Neural progenitor cell (in vitro differentiated cells): ENCODE data around the gene HCFC2. TPM values are rescaled to one million over a fixed set of nuclear protein-coding genes. Genes with fewer than 3 reads are reported as not detected.

Experiments used
- DNase-seq: peaks from one replicate; pipeline ENCODE4 v3.0.0-alpha.2; 2016; ENCODE audit warnings: low spot score
- H2AFZ ChIP-seq: fragments of 200-600 bp; sonication (generic); replicated peaks from 2 replicates; pipeline ENCODE4 v1.6.1; 2016; ENCODE audit warnings: antibody characterized with exemption
- H3F3A ChIP-seq: fragments of 200-600 bp; sonication (generic); 2 replicates; pipeline ENCODE4 v1.6.1; 2016; ENCODE audit warnings: antibody characterized with exemption, low read depth
- H3K27ac ChIP-seq: fragments of 200-600 bp; sonication (generic); 2 replicates; pipeline ENCODE4 v1.5.1; 2016; ENCODE audit warnings: mild to moderate bottlenecking
- H3K27me3 ChIP-seq: fragments of 200-600 bp; sonication (generic); 2 replicates; pipeline ENCODE4 v1.6.1; 2016; ENCODE audit warnings: mild to moderate bottlenecking, moderate library complexity
- H3K36me3 ChIP-seq: fragments of 200-600 bp; sonication (generic); 2 replicates; pipeline ENCODE4 v1.5.1; 2016
- H3K4me1 ChIP-seq: fragments of 200-600 bp; sonication (generic); 2 replicates; pipeline ENCODE4 v1.6.1; 2016; ENCODE audit warnings: mixed run types
- H3K4me2 ChIP-seq: fragments of 200-600 bp; sonication (generic); 2 replicates; pipeline ENCODE4 v1.6.1; 2016
- H3K4me3 ChIP-seq: fragments of 200-600 bp; sonication (generic); 2 replicates; pipeline ENCODE4 v1.5.1; 2016
- H3K79me2 ChIP-seq: fragments of 200-600 bp; sonication (generic); 2 replicates; pipeline ENCODE4 v1.6.1; 2016; ENCODE audit warnings: low read depth
- H3K9ac ChIP-seq: fragments of 200-600 bp; sonication (generic); 2 replicates; pipeline ENCODE4 v1.6.1; 2016
- H3K9me3 ChIP-seq: fragments of 200-600 bp; sonication (generic); 2 replicates; pipeline ENCODE4 v1.5.1; 2016; ENCODE audit warnings: low read depth
- H4K20me1 ChIP-seq: fragments of 200-600 bp; sonication (generic); 2 replicates; pipeline ENCODE4 v1.6.1; 2016; ENCODE audit warnings: low read depth
- H3K27ac Mint-ChIP-seq: 3 replicates; pipeline ENCODE4 v1.8.0; 2021; ENCODE audit warnings: mixed read lengths
- H3K27me3 Mint-ChIP-seq: 2 replicates; pipeline ENCODE4 v1.8.0; 2022; ENCODE audit warnings: low read depth, mild to moderate bottlenecking, inconsistent platforms, moderate library complexity, mixed read lengths; ENCODE audit not compliant: insufficient read depth
- H3K36me3 Mint-ChIP-seq: 3 replicates; pipeline ENCODE4 v1.8.0; 2021; ENCODE audit warnings: mixed read lengths
- H3K4me1 Mint-ChIP-seq: 3 replicates; pipeline ENCODE4 v1.8.0; 2021; ENCODE audit warnings: mixed read lengths
- H3K4me3 Mint-ChIP-seq: 3 replicates; pipeline ENCODE4 v1.8.0; 2021; ENCODE audit warnings: mild to moderate bottlenecking, moderate library complexity, mixed read lengths
- H3K9me3 Mint-ChIP-seq: 3 replicates; pipeline ENCODE4 v1.8.0; 2020; ENCODE audit warnings: mixed read lengths
- EZH2 ChIP-seq: fragments of 200-600 bp; sonication (generic); IDR thresholded peaks from 2 replicates; pipeline ENCODE4 v1.6.1; 2017; ENCODE audit warnings: antibody characterized with exemption, mild to moderate bottlenecking, moderate library complexity
- EZH2phosphoT487 ChIP-seq: fragments of 200-600 bp; sonication (generic); IDR thresholded peaks from 2 replicates; pipeline ENCODE4 v1.6.1; 2017; ENCODE audit warnings: antibody characterized with exemption
- total RNA-seq: library from RNA; depleted of rRNA; stranded (reverse); fragments of >200 nt; gene quantifications from 2 replicates; pipeline ENCODE4 v1.2.3, GENCODE V29; 2015; ENCODE audit warnings: low replicate concordance
- TF ChIP-seq, protein P1 (sequence below): fragments of 200-600 bp; sonication (generic); IDR thresholded peaks from 2 replicates; pipeline ENCODE4 v1.5.1; 2017; ENCODE audit warnings: antibody characterized with exemption, mild to moderate bottlenecking

The HCFC2 gene
- total RNA-seq, 1 donor from 2014 or later = 4.6 TPM

GRCh38 chr12:104133321-104133720 is 69.0 kb downstream of the HCFC2 start:
- Mint-ChIP-seq H3K27ac (no peak overlapping the region), H3K4me3 (no peak overlapping the region), H3K9me3 (no peaks in the 10 kb centered on the region), H3K4me1 (peaks cover 21% of the 10 kb centered on the region), H3K36me3 (peaks cover 14% of the 10 kb centered on the region), H3K27me3 (peaks cover 3% of the 10 kb centered on the region)
- H3K27me3 ChIP-seq = no peaks in the 10 kb centered on the region
- peaks cover 9% of the 10 kb centered on the region for H3K36me3 ChIP-seq
- H3K9me3 ChIP-seq = no peaks in the 10 kb centered on the region
- no peak overlapping the region for H3K4me2 ChIP-seq
- H3F3A ChIP-seq = peaks cover 9% of the 10 kb centered on the region
- no peak overlapping the region for H3K9ac ChIP-seq
- TF ChIP-seq EZH2phosphoT487 (no peak), EZH2 (no peak)
- TF ChIP-seq, protein P1, sequence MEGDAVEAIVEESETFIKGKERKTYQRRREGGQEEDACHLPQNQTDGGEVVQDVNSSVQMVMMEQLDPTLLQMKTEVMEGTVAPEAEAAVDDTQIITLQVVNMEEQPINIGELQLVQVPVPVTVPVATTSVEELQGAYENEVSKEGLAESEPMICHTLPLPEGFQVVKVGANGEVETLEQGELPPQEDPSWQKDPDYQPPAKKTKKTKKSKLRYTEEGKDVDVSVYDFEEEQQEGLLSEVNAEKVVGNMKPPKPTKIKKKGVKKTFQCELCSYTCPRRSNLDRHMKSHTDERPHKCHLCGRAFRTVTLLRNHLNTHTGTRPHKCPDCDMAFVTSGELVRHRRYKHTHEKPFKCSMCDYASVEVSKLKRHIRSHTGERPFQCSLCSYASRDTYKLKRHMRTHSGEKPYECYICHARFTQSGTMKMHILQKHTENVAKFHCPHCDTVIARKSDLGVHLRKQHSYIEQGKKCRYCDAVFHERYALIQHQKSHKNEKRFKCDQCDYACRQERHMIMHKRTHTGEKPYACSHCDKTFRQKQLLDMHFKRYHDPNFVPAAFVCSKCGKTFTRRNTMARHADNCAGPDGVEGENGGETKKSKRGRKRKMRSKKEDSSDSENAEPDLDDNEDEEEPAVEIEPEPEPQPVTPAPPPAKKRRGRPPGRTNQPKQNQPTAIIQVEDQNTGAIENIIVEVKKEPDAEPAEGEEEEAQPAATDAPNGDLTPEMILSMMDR = no peak
- H4K20me1 ChIP-seq = peaks cover 70% of the 10 kb centered on the region
- no peak overlapping the region for H2AFZ ChIP-seq
- DNase-seq = no peak
- peaks cover 18% of the 10 kb centered on the region for H3K4me1 ChIP-seq
- H3K27ac ChIP-seq = no peak overlapping the region
- H3K79me2 ChIP-seq = peaks cover 86% of the 10 kb centered on the region
- H3K4me3 ChIP-seq = no peak overlapping the region

- H3K4me2 ChIP-seq = no peak overlapping the region
- H3K4me3 Mint-ChIP-seq = no peak overlapping the region
- peaks cover 66% of the 10 kb centered on the region for H4K20me1 ChIP-seq
- H3K4me1 ChIP-seq = peaks cover 24% of the 10 kb centered on the region
- TF ChIP-seq, protein P1 = no peak
- no peak overlapping the region for H3K27ac ChIP-seq
- peaks cover 3% of the 10 kb centered on the region for H3K27me3 Mint-ChIP-seq
- no peak overlapping the region for H3K27ac Mint-ChIP-seq
- H3K4me3 ChIP-seq = no peak overlapping the region
- H3K4me1 Mint-ChIP-seq = peaks cover 25% of the 10 kb centered on the region
- H3F3A ChIP-seq = peaks cover 14% of the 10 kb centered on the region
- peaks cover 9% of the 10 kb centered on the region for H3K36me3 ChIP-seq
- H3K9me3 ChIP-seq = no peaks in the 10 kb centered on the region
- H2AFZ ChIP-seq = no peak overlapping the region
- H3K9ac ChIP-seq = no peak overlapping the region
- peaks cover 5% of the 10 kb centered on the region for H3K27me3 ChIP-seq
- DNase-seq = no peak
- peaks cover 85% of the 10 kb centered on the region for H3K79me2 ChIP-seq
- H3K36me3 Mint-ChIP-seq = peaks cover 13% of the 10 kb centered on the region
- H3K9me3 Mint-ChIP-seq = no peaks in the 10 kb centered on the region
Observed at GRCh38 chr12:104133866-104134265, 69.5 kb downstream of the HCFC2 start.

DNA sequence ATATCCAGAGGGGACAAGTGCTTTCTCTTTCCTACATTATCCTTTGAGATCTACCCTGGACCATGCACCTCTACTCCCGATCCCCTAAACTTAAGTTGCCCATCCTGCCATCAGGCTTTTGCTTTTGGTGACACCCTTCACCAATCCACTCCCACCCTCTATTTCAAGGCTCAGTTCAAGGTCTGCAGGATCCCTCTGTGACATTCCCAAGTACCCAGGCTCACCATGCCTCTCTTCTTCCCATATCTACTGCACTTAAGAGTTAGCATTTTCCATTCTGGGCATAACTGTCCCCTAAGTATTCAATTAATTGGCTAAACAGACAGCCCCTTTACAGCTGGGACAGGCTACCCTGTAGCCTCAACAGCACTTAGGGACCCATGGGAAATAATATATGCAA is 70.6 kb downstream of the HCFC2 start:
- H3K27me3 Mint-ChIP-seq = no peaks in the 10 kb centered on the region
- H3K27ac ChIP-seq = no peak overlapping the region
- peak overlapping the region; percentile 96 for H3K4me2 ChIP-seq

More for the DNA sequence above, 70.6 kb downstream of the HCFC2 start:
- DNase-seq = no peak
- no peak overlapping the region for H3K27ac Mint-ChIP-seq
- H3K9me3 ChIP-seq = no peaks in the 10 kb centered on the region
- H3K4me3 Mint-ChIP-seq = no peak overlapping the region
- peaks cover 15% of the 10 kb centered on the region for H3K27me3 ChIP-seq
- peaks cover 26% of the 10 kb centered on the region for H3K4me1 ChIP-seq
- peaks cover 75% of the 10 kb centered on the region for H3K79me2 ChIP-seq
- H3K4me3 ChIP-seq = no peak overlapping the region
- H2AFZ ChIP-seq = no peak overlapping the region
- peaks cover 10% of the 10 kb centered on the region for H3K36me3 Mint-ChIP-seq
- H3K4me1 Mint-ChIP-seq = peaks cover 28% of the 10 kb centered on the region
- H3K9me3 Mint-ChIP-seq = no peaks in the 10 kb centered on the region
- H3F3A ChIP-seq = peaks cover 19% of the 10 kb centered on the region
- H3K36me3 ChIP-seq = peaks cover 9% of the 10 kb centered on the region
- H3K9ac ChIP-seq = no peak overlapping the region
- H4K20me1 ChIP-seq = peaks cover 57% of the 10 kb centered on the region
- TF ChIP-seq EZH2phosphoT487 = no peak
- TF ChIP-seq EZH2 = no peak
- TF ChIP-seq, protein P1 = no peak
